A549 (cell line): ENCODE results near the gene NPSR1. TPM values are rescaled to one million over a fixed set of nuclear protein-coding genes. Genes with fewer than 3 reads are reported as not detected.

Experiments used
- ATAC-seq, 2 experiments: fragments of 200-7000 bp in 1 of 2; fragments of >200 bp in 1 of 2; cut with Nextera tagmentation in 1 of 2; cut with Tn5 transposase in 1 of 2; 3 replicates each; pipeline versions ENCODE4 v1.8.0 to v1.9.1; 2018 to 2020; ENCODE audit warnings: mild to moderate bottlenecking in 1 of 2, moderate library complexity in 1 of 2
- CTCF ChIA-PET: fragments of 300-600 bp; sonication (Branson Sonifier 250); formaldehyde crosslinking; extraction: SDS; loops from one replicate; lab custom pipeline; 2021; ENCODE audit warnings: antibody characterized with exemption, inconsistent platforms; lab: Yijun Ruan, JAX
- POLR2A ChIA-PET: fragments of 350-600 bp; formaldehyde crosslinking; extraction: SDS; loops from one replicate; lab custom pipeline; 2021; ENCODE audit warnings: antibody characterized with exemption, inconsistent platforms; lab: Yijun Ruan, JAX
- DNase-seq, 2 experiments: peaks; one replicate each; pipeline versions ENCODE4 v3.0.0 to v3.0.0-alpha.2; 2011 to 2016; ENCODE audit warnings: low read depth in 1 of 2, low spot score in 1 of 2
- FAIRE-seq: peaks from 2 replicates; lab custom pipeline; 2011; peaks lifted over from hg19 to GRCh38; lab: Jason Lieb, UNC
- H3K27ac ChIP-seq, 2 experiments: fragments of >200 bp; sonication (Bioruptor Twin); formaldehyde crosslinking; 3 replicates each; pipeline ENCODE4 v1.5.1; 2016 to 2017
- H3K4me1 ChIP-seq: fragments of >200 bp; sonication (Bioruptor Twin); formaldehyde crosslinking; 3 replicates; pipeline ENCODE4 v1.6.1; 2016
- H3K4me2 ChIP-seq: fragments of >200 bp; sonication (Bioruptor Twin); formaldehyde crosslinking; 3 replicates; pipeline ENCODE4 v1.6.1; 2016
- H3K4me3 ChIP-seq: fragments of >200 bp; sonication (Bioruptor Twin); formaldehyde crosslinking; 3 replicates; pipeline ENCODE4 v1.5.1; 2016
- H3K9me3 ChIP-seq: fragments of >200 bp; sonication (Bioruptor Twin); formaldehyde crosslinking; 3 replicates; pipeline ENCODE4 v1.6.1; 2016
- CEBPB ChIP-seq, 2 experiments: fragments of >200 bp in 1 of 2; sonication (Bioruptor Twin) in 1 of 2; formaldehyde crosslinking in 1 of 2; IDR thresholded peaks; 2 replicates each; pipeline ENCODE4 v1.6.1; 2012 to 2016
- CHD2 ChIP-seq: fragments of 150-350 bp; IDR thresholded peaks from 2 replicates; pipeline ENCODE4 v1.6.1; 2014; ENCODE audit warnings: low read length; ENCODE audit not compliant: partially characterized antibody
- E2F6 ChIP-seq: IDR thresholded peaks from 2 replicates; pipeline ENCODE4 v1.6.1; 2012; ENCODE audit warnings: low read depth, borderline replicate concordance
- HDAC2 ChIP-seq: fragments of 200-600 bp; sonication (generic); IDR thresholded peaks from 2 replicates; pipeline ENCODE4 v1.6.1; 2016
- HEYL ChIP-seq: fragments of 250-450 bp; sonication (Bioruptor Pico); IDR thresholded peaks from 2 replicates; pipeline ENCODE4 v1.8.0; 2021; ENCODE audit warnings: mild to moderate bottlenecking, moderate library complexity
- JUN ChIP-seq, 2 experiments: fragments of >200 bp; sonication (Bioruptor Twin); formaldehyde crosslinking; IDR thresholded peaks; 2 replicates in 1 of 2; 3 replicates in 1 of 2; pipeline ENCODE4 v1.6.1; 2016 to 2017
- MAZ ChIP-seq: fragments of 150-350 bp; IDR thresholded peaks from 2 replicates; pipeline ENCODE4 v1.6.1; 2014; ENCODE audit warnings: antibody characterized with exemption, low read depth, low read length, borderline replicate concordance
- PHF8 ChIP-seq: fragments of 200-600 bp; sonication (generic); IDR thresholded peaks from 2 replicates; pipeline ENCODE4 v1.6.1; 2016; ENCODE audit warnings: low read depth, mild to moderate bottlenecking, antibody characterized with exemption, moderate library complexity, borderline replicate concordance
- POLR2AphosphoS2 ChIP-seq: conservative IDR thresholded peaks from 2 replicates; pipeline ENCODE4 v1.6.1; 2012; ENCODE audit warnings: low read length, improper control_type of control experiment, inconsistent platforms
- RAD21 ChIP-seq, 2 experiments: fragments of >200 bp in 1 of 2; sonication (Bioruptor Twin) in 1 of 2; formaldehyde crosslinking in 1 of 2; IDR thresholded peaks in 1 of 2; conservative IDR thresholded peaks in 1 of 2; 2 replicates in 1 of 2; 3 replicates in 1 of 2; pipeline ENCODE4 v1.6.1; 2012 to 2018; ENCODE audit warnings: inconsistent platforms in 1 of 2
- RARB ChIP-seq: fragments of 250-450 bp; sonication (Bioruptor Pico); IDR thresholded peaks from 2 replicates; pipeline ENCODE4 v1.8.0; 2021; ENCODE audit warnings: mild to moderate bottlenecking, moderate library complexity
- RNF2 ChIP-seq: fragments of 200-600 bp; sonication (generic); IDR thresholded peaks from 2 replicates; pipeline ENCODE4 v1.6.1; 2016; ENCODE audit warnings: low read depth, mild to moderate bottlenecking, antibody characterized with exemption, moderate library complexity, borderline replicate concordance
- SREBF2 ChIP-seq: fragments of 450-650 bp; IDR thresholded peaks from 2 replicates; pipeline ENCODE4 v1.6.1; 2014; ENCODE audit warnings: mild to moderate bottlenecking, moderate library complexity
- TFCP2L1 ChIP-seq: fragments of 250-450 bp; sonication (Bioruptor Pico); IDR thresholded peaks from 2 replicates; pipeline ENCODE4 v1.5.0; 2021; ENCODE audit warnings: mild to moderate bottlenecking
- ZFP36 ChIP-seq: fragments of 450-650 bp; IDR thresholded peaks from 2 replicates; pipeline ENCODE4 v1.6.1; 2014; ENCODE audit warnings: borderline replicate concordance; ENCODE audit not compliant: partially characterized antibody
- WGBS: methylation state at CpG from one replicate; pipeline ENCODE4 v1.1.6; 2017; ENCODE audit errors: missing lambda C conversion rate; 5-methylcytosine and 5-hydroxymethylcytosine counted together
- polyA plus RNA-seq, 4 experiments: library from polyadenylated mRNA; depleted of rRNA in 3 of 4; stranded (reverse); fragments of >200 nt; fragmentation: RNase III in 1 of 4; extraction: RNeasy Plus Mini Kit Qiagen cat#74134 plus additional on column Dnase treatment in 1 of 4; gene quantifications; 2 replicates in 3 of 4; 3 replicates in 1 of 4; pipeline ENCODE4 v1.2.3, GENCODE V29; 2011 to 2017
- TF ChIP-seq, protein P1 (sequence below): fragments of >200 bp; sonication (Bioruptor Twin); formaldehyde crosslinking; IDR thresholded peaks from 2 replicates; pipeline ENCODE4 v1.6.1; 2016
- TF ChIP-seq, protein P2 (sequence below): fragments of 250-450 bp; sonication (Bioruptor Pico); IDR thresholded peaks from 2 replicates; pipeline ENCODE4 v1.5.0; 2020; ENCODE audit warnings: low read depth, mild to moderate bottlenecking, moderate library complexity
- TF ChIP-seq, protein P3 (sequence below): fragments of 150-350 bp; IDR thresholded peaks from 2 replicates; pipeline ENCODE4 v1.6.1; 2014; ENCODE audit warnings: low read depth, mild to moderate bottlenecking, low read length

The NPSR1 gene
- polyA plus RNA-seq, 2 of the 4 experiments (the other 2 are of a cell fraction) = not detected

DNA sequence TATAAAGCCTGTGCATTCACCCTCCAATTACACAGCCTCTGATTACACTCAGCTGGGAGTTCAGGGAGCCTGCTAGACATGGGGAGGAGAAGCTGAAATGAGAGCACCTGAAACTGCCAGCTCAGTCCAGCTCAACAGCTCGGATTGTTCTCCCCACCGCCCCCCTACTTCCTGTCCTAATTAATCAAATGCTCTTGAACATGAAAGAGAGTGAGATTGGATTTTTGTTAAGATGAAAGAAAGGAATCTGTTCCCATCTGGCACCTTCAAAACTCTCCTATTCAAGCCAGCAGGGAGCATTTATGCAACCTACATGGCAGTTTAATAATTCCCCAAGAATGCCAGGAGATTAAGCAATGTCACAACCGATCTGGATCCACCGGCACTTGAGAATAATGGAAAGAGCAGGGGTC is 98.0 kb downstream of the NPSR1 start:
- 17% methylated on average over 4 of the region's 4 CpGs for WGBS
- Histone ChIP-seq H3K9me3 (no peaks in the 10 kb centered on the region), H3K4me3 (no peak overlapping the region), H3K4me1 (peaks cover 31% of the 10 kb centered on the region), H3K27ac (peak overlapping the region; percentile 49 to 62), H3K4me2 (peak overlapping the region; percentile 64)
- DNase-seq (no peak), FAIRE-seq (no peak), ATAC-seq (no peak)
- POLR2A ChIA-PET = interaction anchor here (0.5 kb wide), 1 partner anchor 32 kb away, joined by 3 read pairs; no protein-coding TSS in a partner anchor
- TF ChIP-seq PHF8 (no peak), CEBPB (IDR thresholded peaks at IDR 0.05) (peak; percentile 74 to 77), JUN (IDR thresholded peaks at IDR 0.05) (0 out of 5 replicates have a peak, but pooled peaks of 1 of the 2 experiments have one; percentile 28), HEYL (no peak)
- CTCF ChIA-PET = no interaction called here

- FAIRE-seq = peak; percentile 54
Measured at GRCh38 chr7:34756691-34757090, 98.7 kb downstream of the NPSR1 start.

GRCh38 chr7:34757570-34758110 is 99.6 kb downstream of the NPSR1 start:
- TF ChIP-seq, protein P1, sequence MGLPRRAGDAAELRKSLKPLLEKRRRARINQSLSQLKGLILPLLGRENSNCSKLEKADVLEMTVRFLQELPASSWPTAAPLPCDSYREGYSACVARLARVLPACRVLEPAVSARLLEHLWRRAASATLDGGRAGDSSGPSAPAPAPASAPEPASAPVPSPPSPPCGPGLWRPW = no peak
- TF ChIP-seq, protein P2, sequence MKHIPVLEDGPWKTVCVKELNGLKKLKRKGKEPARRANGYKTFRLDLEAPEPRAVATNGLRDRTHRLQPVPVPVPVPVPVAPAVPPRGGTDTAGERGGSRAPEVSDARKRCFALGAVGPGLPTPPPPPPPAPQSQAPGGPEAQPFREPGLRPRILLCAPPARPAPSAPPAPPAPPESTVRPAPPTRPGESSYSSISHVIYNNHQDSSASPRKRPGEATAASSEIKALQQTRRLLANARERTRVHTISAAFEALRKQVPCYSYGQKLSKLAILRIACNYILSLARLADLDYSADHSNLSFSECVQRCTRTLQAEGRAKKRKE (CRISPR knock-in tag) = no peak
- TF ChIP-seq RARB (CRISPR knock-in tag) (no peak), MAZ (no peak)
- TF ChIP-seq, all 56 proteins: peak for 0
- DNase-seq (no peak), ATAC-seq (no peak), FAIRE-seq (no peak)
- H3K4me1 ChIP-seq = peaks cover 21% of the 10 kb centered on the region
- no peak overlapping the region for H3K4me3 ChIP-seq
- WGBS = 76% methylated on average over 5 of the region's 5 CpGs
- H3K27ac ChIP-seq = peak overlapping the region in 1 of 2 experiments; percentile 50; a peak in 3 of 6 replicates
- no peaks in the 10 kb centered on the region for H3K9me3 ChIP-seq
- ChIA-PET POLR2A (no interaction called here), CTCF (interaction anchor here (1.0 to 1.6 kb wide), 8 partner anchors 10 to 428 kb away, joined by 3 to 6 read pairs (median 3); no protein-coding TSS in a partner anchor)
- no peak overlapping the region for H3K4me2 ChIP-seq

More at GRCh38 chr7:34756691-34757090, 98.7 kb downstream of the NPSR1 start:
- ATAC-seq (no peak), DNase-seq (no peak)
- no peak for TF ChIP-seq TFCP2L1
- TF ChIP-seq MAZ = no peak
- no peak for TF ChIP-seq SREBF2
- no peak for TF ChIP-seq HEYL
- TF ChIP-seq POLR2AphosphoS2 = no peak
- TF ChIP-seq, protein P3, sequence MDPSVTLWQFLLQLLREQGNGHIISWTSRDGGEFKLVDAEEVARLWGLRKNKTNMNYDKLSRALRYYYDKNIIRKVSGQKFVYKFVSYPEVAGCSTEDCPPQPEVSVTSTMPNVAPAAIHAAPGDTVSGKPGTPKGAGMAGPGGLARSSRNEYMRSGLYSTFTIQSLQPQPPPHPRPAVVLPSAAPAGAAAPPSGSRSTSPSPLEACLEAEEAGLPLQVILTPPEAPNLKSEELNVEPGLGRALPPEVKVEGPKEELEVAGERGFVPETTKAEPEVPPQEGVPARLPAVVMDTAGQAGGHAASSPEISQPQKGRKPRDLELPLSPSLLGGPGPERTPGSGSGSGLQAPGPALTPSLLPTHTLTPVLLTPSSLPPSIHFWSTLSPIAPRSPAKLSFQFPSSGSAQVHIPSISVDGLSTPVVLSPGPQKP = no peak
- no peak for TF ChIP-seq RAD21 (conservative IDR thresholded peaks at IDR 0.05 in 1 of 2, IDR thresholded peaks at IDR 0.05 in 1 of 2)
- TF ChIP-seq E2F6 = no peak
- no peak for TF ChIP-seq RNF2
- no peak for TF ChIP-seq CHD2
- TF ChIP-seq ZFP36 = no peak
- no peak for TF ChIP-seq HDAC2
- POLR2A ChIA-PET = no interaction called here
- CTCF ChIA-PET = interaction anchor here (1.1 to 1.6 kb wide), 4 partner anchors 9 to 280 kb away, joined by 3 to 6 read pairs (median 4); no protein-coding TSS in a partner anchor
- 89% methylated on average over 5 of the region's 5 CpGs for WGBS
- Histone ChIP-seq H3K9me3 (no peaks in the 10 kb centered on the region), H3K27ac (peak overlapping the region in 1 of 2 experiments; percentile 62; a peak in 4 of 6 replicates), H3K4me2 (peak overlapping the region; percentile 64), H3K4me1 (peaks cover 30% of the 10 kb centered on the region), H3K4me3 (no peak overlapping the region)
